Stomach (tissue), 9 donors: ENCODE measurements around the gene ENTPD8. TPM values are rescaled to one million over a fixed set of nuclear protein-coding genes. Genes with fewer than 3 reads are reported as not detected.
"Not testable (repeated sequence)": the region's sequence is repeated elsewhere in the genome, so short reads cannot be mapped to it uniquely, and the experiment has no call there.

Experiments
- DNase-seq, 2 donors: peaks; one replicate each; pipeline versions ENCODE4 v3.0.0 to v3.0.0-alpha.2; 2013 to 2019
- H3K27ac ChIP-seq, 5 donors: fragments of 200-600 bp in 4 of 5; sonication (generic) in 4 of 5; one replicate each; pipeline ENCODE4 v1.5.1; 2013 to 2019; ENCODE audit warnings: mild to moderate bottlenecking in 1 of 5, moderate library complexity in 1 of 5
- H3K27me3 ChIP-seq, 3 donors: fragments of 200-600 bp; sonication (generic); one replicate each; pipeline ENCODE4 v1.5.1; 2017 to 2019; ENCODE audit warnings: mixed run types in 1 of 3
- H3K36me3 ChIP-seq, 4 donors: fragments of 200-600 bp; sonication (generic); 1 replicate in 3 of 4; 2 replicates in 1 of 4; pipeline ENCODE4 v1.5.1; 2016 to 2019
- H3K4me1 ChIP-seq, 4 donors: fragments of 200-600 bp; sonication (generic); one replicate each; pipeline ENCODE4 v1.5.1; 2016 to 2019
- H3K4me3 ChIP-seq, 4 donors: fragments of 200-600 bp; sonication (generic) in 3 of 4; one replicate each; pipeline ENCODE4 v1.5.1; 2016 to 2019; ENCODE audit warnings: mild to moderate bottlenecking in 1 of 4
- H3K9me3 ChIP-seq, 4 donors: fragments of 200-600 bp; sonication (generic); one replicate each; pipeline ENCODE4 v1.5.1; 2016 to 2019
- CTCF ChIP-seq, 7 experiments: fragments of 450-650 bp in 4 of 7; fragments of 200-600 bp in 3 of 7; sonication (generic) in 3 of 7; IDR thresholded peaks; one replicate each; pipeline ENCODE4 v1.5.1; 2016 to 2019; ENCODE audit warnings: antibody characterized with exemption in 7 of 7, control low read depth in 2 of 7, mild to moderate bottlenecking in 1 of 7
- EP300 ChIP-seq: sonication (generic); formaldehyde crosslinking; IDR thresholded peaks from one replicate; pipeline ENCODE4 v1.6.1; 2017; ENCODE audit warnings: antibody characterized with exemption
- POLR2A ChIP-seq, 4 donors: fragments of 450-650 bp; IDR thresholded peaks; one replicate each; pipeline ENCODE4 v1.6.1; 2016; ENCODE audit warnings: antibody characterized with exemption in 4 of 4, control low read depth in 2 of 4, mild to moderate bottlenecking in 1 of 4, moderate library complexity in 1 of 4
- POLR2AphosphoS5 ChIP-seq, 3 donors: sonication (generic); formaldehyde crosslinking; IDR thresholded peaks; one replicate each; pipeline ENCODE4 v1.6.1; 2016; ENCODE audit warnings: antibody characterized with exemption in 3 of 3
- WGBS, 5 donors: extraction: QIAGEN DNeasy Blood & Tissue Kit in 3 of 5; methylation state at CpG; one replicate each; pipeline versions ENCODE4 v1.1.5 to v1.1.7; 2013 to 2018; 5-methylcytosine and 5-hydroxymethylcytosine counted together
- intact Hi-C: fragments of 100-400 bp; cut with DNase I; formaldehyde crosslinking; loops from one replicate; pipeline ENCODE4 v1.15.1; 2023; ENCODE audit warnings: low total_unique reads
- polyA plus RNA-seq, 3 donors: library from polyadenylated mRNA; stranded (reverse); fragments of 200-250 nt; gene quantifications; one replicate each; pipeline ENCODE4 v1.2.3, GENCODE V29; 2013
- total RNA-seq, 5 donors: library from RNA; depleted of rRNA; stranded (reverse); fragments of >200 nt; gene quantifications; one replicate each; pipeline versions ENCODE4 v1.1.0 to v1.2.3, GENCODE V29; 2014 to 2016
- donor health status: healthy with polysubstance abuse.
- donor health status: Bipolar disorder and iron deficiency.
- donor health status: healthy.

ENTPD8 gene
- total and polyA plus RNA-seq, 8 donors, result 0.89 to 37.9 (median 6.8) TPM

DNA sequence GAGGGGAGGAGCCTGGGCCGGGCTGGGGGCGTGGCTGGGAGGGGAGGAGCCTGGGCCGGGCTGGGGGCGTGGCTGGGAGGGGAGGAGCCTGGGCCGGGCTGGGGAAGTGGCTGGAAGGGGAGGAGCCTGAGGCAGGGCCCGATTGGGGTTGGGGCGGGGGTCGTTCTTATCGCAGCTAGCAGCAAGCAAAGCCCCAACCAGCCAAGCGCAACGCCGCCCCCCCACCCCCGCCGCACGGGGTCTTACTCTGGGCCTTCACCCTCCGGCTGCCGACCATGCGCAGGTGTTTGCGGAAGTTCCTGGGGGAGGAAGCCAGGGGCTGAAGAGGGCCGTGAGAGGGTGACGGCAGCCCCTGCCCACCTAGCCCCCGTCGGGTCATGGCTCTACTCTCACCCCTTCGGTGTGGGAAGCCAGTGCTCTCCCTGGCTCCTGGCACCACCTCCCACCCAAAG is 13.0 kb upstream of the ENTPD8 start:
- peak overlapping the region; percentile 85 to 92 (median 85) for H3K27ac ChIP-seq
- WGBS, 5 donors, result 4 to 13% (median 9%) methylated on average over 15 to 23 of the region's 24 CpGs
- TF ChIP-seq POLR2AphosphoS5 (IDR thresholded peaks at IDR 0.05), result no peak
- TF ChIP-seq POLR2A (IDR thresholded peaks at IDR 0.05), result no peak
- TF ChIP-seq CTCF (IDR thresholded peaks at IDR 0.05), result no peak
- no peak for TF ChIP-seq EP300
- H3K4me1 ChIP-seq, result peaks cover 30 to 57% (median 48%) of the 10 kb centered on the region in 4 donors
- H3K4me3 ChIP-seq, result peak overlapping the region; percentile 38 to 56 (median 49)
- peaks cover 12 to 48% (median 39%) of the 10 kb centered on the region in 4 donors for H3K36me3 ChIP-seq
- intact Hi-C loops, result no loop called here
- no peaks in the 10 kb centered on the region for H3K27me3 ChIP-seq
- H3K9me3 ChIP-seq, result no peaks in the 10 kb centered on the region
- peak; percentile 66 to 85 for DNase-seq

- Histone ChIP-seq H3K27me3 (no peaks in the 10 kb centered on the region), H3K4me3 (peak overlapping the region; percentile 38 to 50 (median 40)), H3K9me3 (no peaks in the 10 kb centered on the region), H3K36me3 (peaks cover 17 to 53% (median 44%) of the 10 kb centered on the region in 4 donors), H3K27ac (peak overlapping the region in 4 of 5 donors; percentile 46 to 85 (median 48)), H3K4me1 (peaks cover 30 to 56% (median 46%) of the 10 kb centered on the region in 4 donors)
- TF ChIP-seq EP300 (no peak), POLR2A (IDR thresholded peaks at IDR 0.05) (no peak), CTCF (IDR thresholded peaks at IDR 0.05) (no peak), POLR2AphosphoS5 (IDR thresholded peaks at IDR 0.05) (no peak)
- intact Hi-C loops, result no loop called here
- 9 to 15% (median 14%) methylated on average over 15 to 25 of the region's 25 CpGs for WGBS, 5 donors
- DNase-seq, result peak; percentile 82 to 93
Measured at GRCh38 chr9:137453643-137454081, 12.5 kb upstream of the ENTPD8 start.

DNA sequence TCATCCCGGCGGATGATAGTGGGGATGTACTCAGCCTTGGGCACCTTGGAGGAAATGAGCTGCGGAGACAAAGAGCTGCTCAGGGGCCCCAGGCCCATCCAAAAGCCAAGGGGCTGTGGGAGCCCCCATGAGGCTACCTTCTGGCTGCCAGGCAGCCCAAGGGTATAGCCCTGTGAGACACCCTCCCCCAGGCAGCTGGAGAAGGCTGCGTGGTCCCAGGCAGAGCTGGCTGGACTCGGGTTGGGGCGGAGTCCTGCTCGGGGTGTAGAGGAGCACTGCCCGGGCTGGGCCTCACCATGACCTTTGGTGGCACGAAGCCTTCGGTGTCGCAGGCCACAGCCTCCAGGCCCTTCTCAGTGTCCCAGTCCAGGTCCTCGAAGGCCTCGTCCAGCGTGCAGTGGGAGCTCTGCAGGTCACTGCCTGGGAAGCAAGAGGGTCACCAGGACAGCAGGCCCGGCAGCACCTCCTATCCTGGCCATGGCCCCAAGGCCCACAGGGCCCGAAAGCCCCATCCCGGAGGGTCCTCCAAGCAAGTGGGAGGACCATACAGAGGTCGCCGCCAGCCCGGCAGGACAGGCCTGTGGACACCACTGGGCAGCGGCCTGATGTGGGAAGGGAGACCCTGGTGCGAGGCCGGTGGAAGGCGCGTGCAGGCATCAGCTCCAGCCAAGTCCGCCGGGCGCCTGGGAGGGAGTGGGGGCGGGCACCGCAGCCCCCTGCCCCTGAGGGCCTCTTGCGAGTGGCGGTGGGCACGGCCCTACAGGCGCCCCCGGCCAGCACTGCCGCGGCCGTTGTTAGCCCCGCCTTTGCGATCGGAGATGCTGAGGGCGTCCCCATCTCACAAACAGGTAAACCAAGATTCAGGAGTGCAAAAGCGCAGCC is 11.8 kb upstream of the ENTPD8 start:
- Histone ChIP-seq H3K27ac (peak overlapping the region in 3 of 5 donors; percentile 46 to 49 (median 46)), H3K4me1 (peaks cover 24 to 49% (median 40%) of the 10 kb centered on the region in 4 donors), H3K36me3 (peaks cover 20 to 59% (median 49%) of the 10 kb centered on the region in 4 donors), H3K27me3 (no peaks in the 10 kb centered on the region), H3K4me3 (peak overlapping the region; percentile 38 to 50 (median 40)), H3K9me3 (no peaks in the 10 kb centered on the region)
- no peak for DNase-seq
- 77 to 97% (median 80%) methylated on average over 10 to 43 of the region's 43 CpGs for WGBS, 5 donors
- TF ChIP-seq CTCF (IDR thresholded peaks at IDR 0.05) (no peak), POLR2A (IDR thresholded peaks at IDR 0.05) (no peak), POLR2AphosphoS5 (IDR thresholded peaks at IDR 0.05) (no peak), EP300 (no peak)
- intact Hi-C loops, result no loop called here

DNA sequence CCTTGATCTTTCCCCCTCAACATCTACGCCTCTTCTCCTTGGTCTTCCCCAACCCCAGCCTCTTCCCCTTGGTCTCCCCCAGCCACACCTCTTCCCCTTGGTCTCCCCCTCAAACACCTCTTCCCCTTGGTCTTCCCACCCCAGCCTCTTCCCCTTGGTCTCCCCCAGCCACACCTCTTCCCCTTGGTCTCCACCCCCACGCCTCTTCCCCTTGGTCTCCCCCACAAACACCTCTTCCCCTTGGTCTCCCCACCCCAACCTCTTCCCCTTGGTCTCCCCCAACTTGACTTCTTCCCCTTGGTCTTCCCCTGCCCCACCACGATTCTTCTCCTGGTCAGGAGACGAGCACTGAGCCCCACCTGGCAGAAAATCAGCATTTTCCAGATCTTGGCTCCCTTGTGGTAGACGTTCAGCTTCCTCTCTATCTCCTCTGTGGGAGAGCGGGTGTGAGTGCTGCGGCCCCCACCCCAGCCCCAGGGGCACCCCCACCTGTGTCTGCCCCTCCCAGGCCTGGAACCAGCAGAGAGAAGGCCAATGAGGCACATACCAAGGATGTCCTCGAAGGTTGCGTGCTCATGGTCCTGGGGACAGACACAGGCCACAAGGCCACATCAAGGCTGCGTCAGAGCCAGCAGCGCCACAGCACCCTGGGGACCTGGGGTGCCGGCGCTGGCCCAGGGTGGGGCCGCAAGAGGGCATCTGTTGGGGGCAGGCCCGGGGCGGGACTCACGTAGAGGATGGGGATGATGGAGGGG is 11.0 kb upstream of the ENTPD8 start:
- H3K36me3 ChIP-seq, result peaks cover 20 to 55% (median 45%) of the 10 kb centered on the region in 4 donors
- WGBS, 5 donors, result 88 to 94% (median 90%) methylated on average over 6 to 17 of the region's 17 CpGs
- peak in 1 of 2 donors; percentile 10 for DNase-seq
- no peak for TF ChIP-seq POLR2A (IDR thresholded peaks at IDR 0.05)
- no peak for TF ChIP-seq CTCF (IDR thresholded peaks at IDR 0.05)
- TF ChIP-seq EP300, result no peak
- TF ChIP-seq POLR2AphosphoS5 (IDR thresholded peaks at IDR 0.05), result no peak
- no peaks in the 10 kb centered on the region for H3K9me3 ChIP-seq
- peaks cover 18 to 41% (median 36%) of the 10 kb centered on the region in 4 donors for H3K4me1 ChIP-seq
- H3K27ac ChIP-seq, result no peak overlapping the region
- H3K27me3 ChIP-seq, result no peaks in the 10 kb centered on the region
- intact Hi-C loops, result no loop called here
- H3K4me3 ChIP-seq, result no peak overlapping the region

- peaks cover 14 to 47% (median 39%) of the 10 kb centered on the region in 4 donors for H3K36me3 ChIP-seq
- peaks cover 18 to 33% (median 30%) of the 10 kb centered on the region in 4 donors for H3K4me1 ChIP-seq
- H3K9me3 ChIP-seq, intact Hi-C loops, H3K27ac ChIP-seq, H3K4me3 ChIP-seq, H3K27me3 ChIP-seq: not testable (repeated sequence)
- 72 to 93% (median 82%) methylated on average over 4 to 16 of the region's 31 CpGs for WGBS, 5 donors
- DNase-seq, result peak in 1 of 2 donors; percentile 5
Measured at GRCh38 chr9:137451264-137452005, 10.3 kb upstream of the ENTPD8 start.
